Activated T-cell treated with anti-CD3 and anti-CD28 coated beads, Interleukin-2, amount 50 U/mL, for 48 hours (primary cell): ENCODE measurements around the gene OSBPL10.

Experiments
- DNase-seq, 2 experiments: peaks; one replicate each; pipeline ENCODE4 v3.0.0-alpha.2; 2020

Gene OSBPL10

DNA sequence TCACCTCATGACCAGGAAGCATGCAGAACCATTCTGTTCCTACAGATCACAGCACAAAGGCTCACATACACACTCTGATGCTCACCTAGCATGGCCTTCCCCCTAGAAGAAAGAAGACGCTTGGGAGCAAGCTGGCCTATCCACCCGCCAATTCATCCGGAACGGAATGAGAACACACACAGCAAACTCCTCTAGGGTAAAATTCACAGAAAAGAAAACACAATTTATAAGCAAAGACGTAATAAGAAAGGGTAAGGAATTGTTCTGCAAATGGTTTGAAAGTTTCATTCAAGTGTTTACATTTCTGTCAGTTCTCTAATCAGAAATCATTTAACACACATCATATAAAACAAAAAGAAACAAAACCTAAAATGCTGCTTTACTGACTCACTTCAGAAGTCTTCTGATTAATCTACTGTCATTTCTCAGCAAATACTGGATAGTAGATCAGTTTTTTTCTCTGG, 218.1 kb downstream of the OSBPL10 start:
- no peak for DNase-seq

DNA sequence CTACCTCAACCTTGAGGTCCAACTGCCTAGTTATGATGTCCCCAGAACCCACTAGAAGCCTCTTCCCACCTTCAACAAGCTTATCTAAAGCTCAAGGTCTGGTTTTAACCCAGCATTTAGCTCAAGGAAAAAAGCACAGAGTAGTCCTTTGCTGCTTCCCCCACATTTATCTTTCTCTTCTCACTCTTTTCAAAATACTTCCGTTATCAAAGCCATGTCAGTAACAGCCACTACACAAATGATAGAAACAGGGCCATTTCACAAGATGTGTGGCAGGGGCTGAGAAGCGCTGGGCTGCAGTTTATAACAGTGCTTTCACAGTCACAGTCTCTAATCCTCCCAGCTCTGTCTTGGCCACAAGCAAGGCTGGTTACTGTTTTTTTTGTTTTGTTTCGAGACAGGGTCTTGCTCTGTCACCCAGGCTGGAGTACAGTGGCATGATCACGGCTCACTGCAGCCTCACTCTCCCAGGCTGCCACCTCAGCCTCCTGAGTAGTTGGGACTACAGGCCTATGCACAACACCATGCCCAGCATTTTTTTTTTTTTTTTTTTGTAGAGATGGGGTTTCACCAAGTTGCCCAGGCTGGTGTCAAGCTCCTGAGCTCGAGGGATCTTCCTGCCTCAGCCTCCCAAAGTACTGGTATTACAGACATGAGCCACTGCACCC, 218.8 kb downstream of the OSBPL10 start:
- no peak for DNase-seq

DNA sequence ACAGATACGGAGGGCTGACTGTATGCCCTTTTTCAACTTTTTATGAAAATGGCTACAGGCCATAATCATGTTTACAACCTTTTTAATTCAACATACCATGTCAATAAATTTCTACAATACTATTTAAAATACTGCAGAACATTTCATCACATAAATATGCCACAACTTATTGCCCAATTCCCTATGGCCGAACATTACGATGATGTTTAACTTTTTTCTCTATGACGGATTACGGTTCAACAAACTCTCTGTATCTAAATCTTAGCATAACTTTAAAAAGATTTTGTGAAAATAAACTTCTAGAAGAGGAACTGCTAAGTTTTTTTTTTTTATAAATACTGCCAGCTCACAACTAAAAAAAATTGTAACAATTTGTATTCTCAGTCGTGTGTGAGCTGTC, 220.4 kb downstream of the OSBPL10 start:
- DNase-seq = no peak

DNA sequence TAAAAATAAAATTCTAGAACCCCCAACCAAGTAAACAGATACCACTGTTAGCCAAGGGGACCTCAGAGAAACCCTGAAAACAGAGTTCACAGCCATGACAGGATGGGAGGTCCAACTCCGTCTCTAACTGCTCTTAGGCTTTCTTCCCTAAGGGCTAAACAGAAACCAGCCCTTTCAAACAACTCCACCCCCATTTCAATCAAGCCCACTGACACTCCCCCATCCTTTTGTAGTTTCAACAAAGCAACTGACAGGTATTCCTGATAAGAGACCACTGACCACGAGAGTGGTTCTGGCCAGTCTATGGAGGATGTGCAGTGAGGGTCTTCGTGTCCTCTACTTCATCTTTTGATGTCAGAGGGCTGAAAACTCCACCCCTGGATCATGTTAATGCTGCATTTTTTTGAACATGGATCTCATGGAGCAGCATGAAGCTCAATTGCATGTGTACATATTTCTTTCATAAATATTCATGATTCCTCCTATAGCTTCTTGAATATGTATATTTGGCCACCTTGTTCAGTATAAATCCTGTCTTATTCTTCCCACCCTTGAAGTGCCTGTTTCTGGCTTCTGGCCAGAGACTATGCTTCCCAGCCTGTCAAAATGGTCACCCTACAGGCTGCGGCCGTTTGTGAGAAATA, 222.6 kb downstream of the OSBPL10 start:
- no peak for DNase-seq

DNA sequence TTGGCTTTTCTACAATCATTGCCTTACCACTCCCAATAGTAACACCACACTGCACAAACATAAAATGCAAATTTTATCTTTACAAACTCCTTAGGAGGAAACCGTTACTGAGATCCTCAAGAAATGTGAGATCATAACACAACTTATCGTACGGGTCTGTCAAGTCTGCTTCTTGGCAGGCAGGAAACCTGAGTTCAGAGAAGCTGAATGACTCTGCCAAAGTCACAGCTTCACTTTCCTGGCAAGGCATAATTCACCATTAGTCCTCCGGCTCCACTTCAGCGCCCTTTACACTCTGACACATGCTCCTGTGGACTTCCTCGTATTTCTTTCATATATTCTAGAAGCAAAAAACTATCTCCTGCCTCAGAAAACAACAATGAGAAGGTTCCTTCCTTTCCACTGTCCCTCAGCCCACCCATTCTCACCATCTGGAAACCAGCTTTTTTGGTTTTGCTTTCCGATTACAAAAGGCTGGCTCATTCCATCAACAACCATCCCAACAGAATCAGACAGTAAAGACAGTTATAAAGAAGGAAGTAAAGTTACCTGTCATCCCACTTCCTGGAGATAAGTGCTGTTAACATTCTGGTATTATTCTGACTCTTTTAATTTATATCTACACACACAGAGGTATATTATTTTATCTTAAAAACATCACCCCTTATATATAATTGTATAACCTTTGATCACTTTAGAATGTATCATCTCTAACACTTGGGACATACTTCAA, 225.0 kb downstream of the OSBPL10 start:
- peak; percentile 54 for DNase-seq

DNA sequence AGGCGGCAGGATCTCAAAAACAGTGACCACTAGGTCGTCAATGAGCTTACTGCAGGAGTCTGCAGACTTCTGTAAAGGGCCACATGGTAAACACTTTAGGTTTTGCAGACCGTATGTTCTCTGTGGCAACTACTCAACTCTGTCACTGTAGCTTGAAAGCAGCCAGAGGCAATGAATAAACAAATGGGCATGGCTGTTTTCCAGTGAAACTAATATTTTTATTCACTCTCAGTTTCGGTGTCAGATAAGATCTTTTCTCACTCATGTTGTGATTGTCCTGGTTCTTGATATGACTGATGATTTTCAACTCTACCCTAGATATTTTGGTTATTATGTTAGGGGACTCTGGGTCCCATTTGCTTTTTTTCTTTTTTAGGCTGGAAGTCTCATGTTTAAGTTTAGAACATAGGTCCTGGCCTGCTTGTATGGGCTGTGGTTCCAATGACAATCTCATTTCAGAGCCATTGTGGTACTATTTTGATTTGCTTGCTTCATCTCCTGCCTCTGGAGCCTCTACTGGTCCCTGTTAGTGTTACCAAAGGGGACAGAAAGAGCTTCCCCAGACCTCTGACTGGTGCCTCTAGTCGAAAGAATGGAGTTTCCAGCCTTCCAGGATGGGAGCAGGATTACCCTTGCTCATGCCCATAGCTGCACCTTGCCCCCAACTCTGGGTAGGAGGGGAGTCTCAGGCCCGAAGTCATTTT, 226.3 kb downstream of the OSBPL10 start:
- DNase-seq = peak in 1 of 2 experiments; percentile 29

DNA sequence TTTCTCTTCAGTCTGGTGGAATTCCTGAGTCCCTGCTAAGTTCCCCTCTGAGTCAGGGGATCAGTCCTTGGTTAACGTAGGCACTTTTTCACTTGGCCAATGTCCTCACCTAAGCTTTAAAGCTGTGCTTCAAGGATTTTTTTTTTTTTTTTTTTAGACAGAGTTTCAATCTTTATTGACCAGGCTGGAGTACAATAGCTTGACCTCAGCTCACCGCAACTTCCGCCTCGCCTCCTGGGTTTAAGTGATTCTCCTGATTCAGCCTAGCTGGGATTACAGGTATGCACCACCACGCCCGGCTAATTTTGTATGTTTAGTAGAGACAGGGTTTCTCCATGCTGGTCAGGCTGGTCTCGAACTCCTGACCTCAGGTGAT, 228.0 kb downstream of the OSBPL10 start:
- DNase-seq = no peak

DNA sequence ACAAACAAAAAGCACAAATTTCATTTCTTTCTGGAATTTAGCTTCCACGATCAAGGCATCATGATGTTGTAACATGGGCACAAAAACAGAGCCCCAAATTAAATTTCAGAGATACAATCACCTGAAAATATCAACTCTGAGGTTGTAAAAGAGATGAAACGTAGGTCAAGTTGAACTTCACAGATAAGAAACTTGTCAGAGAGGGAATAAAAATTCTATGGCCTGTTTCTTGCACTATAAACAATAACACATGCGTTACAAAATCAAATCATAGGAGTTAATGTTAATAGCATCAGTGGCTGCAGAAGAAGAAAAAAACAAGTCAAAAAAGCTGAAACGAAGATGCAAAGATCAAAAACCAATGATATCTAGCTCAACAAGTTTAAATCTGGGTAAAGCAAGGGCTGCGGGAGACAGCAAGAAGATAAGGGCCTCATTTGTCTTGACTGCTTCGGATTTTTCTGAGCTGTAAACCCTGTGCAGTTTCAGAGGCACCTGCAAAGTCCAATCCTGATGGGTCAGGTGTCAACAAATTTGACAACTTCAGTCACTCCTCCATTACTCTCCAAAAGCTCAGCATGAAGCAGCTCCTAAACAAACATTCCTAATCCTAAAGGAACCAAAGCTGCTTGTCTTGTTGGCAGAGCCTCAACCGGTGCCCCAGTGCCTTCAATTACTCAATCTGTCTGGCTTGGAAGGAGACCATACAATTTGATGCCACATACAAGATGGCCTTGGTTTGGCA, 228.6 kb downstream of the OSBPL10 start:
- DNase-seq = no peak

DNA sequence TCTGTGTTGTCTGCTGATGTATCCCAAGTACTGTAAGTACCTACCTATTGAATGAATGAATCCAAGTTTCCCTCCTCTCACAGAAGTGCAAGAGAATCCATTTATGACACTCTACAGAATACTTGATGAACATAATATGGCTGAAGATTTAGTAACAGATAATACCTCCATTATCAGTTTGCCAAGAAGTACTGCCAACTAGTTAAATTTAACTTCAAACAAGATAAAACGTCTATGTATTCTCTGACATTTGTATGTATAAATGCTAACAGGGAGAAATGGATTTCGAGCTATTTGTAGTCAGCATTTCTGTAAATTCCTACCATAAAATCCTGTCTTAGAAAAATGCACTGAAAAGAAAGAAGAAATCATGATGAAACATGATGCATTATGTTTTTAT, 230.7 kb downstream of the OSBPL10 start:
- DNase-seq = no peak

DNA sequence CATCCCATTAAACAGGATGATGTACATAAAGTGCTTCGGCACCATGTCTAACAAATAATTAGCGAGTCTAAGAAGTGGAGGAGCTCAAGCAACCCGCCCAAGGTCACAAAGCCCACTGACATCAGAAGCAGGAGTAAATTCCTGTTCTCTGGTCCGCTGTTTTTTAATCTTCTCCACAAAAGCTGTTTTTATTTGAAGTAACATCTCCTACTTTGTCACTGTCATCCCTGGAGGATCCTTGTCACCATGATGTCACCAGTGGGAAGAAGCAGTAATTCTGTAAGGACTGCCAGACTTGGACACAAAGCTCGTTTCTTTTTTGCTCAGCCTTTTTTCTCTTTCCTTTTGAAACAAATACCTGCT, 232.1 kb downstream of the OSBPL10 start:
- DNase-seq = no peak

DNA sequence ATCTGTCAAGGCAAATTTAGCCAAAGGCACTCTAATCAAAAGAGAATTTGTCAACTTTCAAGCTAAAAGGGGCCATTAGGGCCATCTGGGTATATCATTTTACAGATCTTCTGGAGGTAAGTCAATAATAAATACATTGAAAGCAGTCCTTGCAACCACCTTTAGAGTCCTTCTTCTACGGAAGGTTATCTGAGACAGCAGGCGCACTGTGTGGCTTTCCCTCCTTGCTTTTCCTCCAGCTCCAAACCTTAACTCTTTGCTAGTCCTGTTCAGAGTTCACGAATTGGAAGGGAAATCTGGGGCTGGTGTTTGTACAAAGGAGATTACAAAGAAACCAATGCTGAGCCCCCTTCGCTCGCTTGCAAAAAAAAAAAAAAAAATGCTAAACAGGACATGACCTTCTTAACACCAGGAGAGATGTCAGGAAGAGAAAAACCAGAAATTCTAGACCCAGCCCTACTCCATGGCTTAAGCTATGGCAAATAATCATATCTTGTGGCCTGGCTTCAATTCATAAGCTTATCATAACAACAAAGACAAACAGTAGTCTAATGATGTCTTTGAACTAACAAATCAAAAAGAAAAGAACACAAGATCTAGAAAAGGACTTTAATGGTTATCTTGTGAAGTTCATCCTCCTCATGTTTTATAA, 232.7 kb downstream of the OSBPL10 start:
- DNase-seq = no peak

DNA sequence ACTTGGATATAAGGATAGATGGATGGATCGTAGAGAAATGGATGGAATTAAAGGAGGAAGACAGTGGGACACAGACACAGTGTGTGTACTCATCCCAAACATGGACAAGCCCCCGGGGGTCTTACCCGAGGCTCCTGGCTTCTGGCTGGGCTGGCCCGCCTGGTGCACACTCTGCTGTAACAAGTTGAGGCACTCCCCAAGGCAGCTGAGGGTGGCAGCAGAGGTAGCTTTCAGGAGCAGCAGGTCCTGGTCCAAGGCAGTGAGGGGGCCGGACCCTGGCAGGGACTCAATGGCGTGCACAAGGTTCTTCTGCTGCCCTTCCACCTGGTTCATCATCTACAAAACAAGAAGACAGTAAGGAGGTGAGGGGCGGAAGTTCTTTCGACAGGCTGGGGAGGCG, 233.3 kb downstream of the OSBPL10 start:
- DNase-seq = no peak

DNA sequence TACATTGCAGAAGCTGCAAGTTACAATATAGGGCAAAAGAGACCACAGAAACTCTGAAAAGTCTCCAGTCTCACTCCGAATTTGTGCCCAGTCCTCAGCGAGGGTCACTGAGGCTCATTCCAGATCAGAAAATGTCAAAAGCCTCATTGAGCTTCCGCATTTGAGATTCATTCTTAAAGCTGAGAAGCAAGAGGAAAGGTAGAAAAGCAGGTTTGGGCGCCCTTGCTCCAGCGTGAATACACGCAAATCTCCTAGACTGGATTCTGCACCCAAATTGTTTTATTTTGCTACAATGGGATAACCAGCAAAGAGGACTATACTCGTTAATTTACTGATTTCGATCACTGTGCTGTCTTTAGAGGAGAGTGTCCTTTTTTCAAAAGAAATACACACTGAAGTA, 236.1 kb downstream of the OSBPL10 start:
- no peak for DNase-seq

DNA sequence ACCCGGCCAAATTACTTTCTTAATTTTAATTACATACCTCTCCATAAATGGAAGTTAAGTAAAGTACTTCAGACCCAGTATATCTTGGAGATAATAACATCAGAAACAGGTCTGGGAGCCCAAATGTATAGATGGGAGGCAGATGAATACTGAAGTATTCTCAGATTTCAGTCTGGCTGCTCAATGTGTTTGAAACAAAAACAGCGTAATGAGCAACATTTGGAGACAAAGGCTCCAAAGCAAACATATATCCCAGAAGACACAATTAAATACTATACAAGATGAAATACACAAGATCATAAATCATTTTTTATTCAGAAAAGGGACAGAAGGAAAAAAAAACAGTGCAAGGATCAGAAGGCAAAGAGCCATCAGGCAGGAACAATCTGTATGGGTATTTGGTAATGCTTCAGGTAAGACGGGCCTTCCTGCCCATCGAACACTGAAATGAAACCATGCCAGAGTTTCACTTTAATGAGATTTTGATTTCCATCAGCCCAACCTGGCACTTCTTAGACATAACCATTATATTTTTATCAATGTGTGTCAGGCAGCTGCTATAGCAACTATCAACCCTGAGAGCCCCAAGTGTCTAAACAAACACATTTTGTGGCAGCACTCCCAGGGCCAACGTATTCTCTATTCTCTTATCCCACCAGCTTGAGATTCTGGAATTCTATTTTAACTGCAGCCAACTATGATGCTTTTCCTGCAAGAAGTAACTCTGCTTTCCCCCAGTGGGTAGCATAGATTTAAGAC, 237.6 kb downstream of the OSBPL10 start:
- DNase-seq = no peak

DNA sequence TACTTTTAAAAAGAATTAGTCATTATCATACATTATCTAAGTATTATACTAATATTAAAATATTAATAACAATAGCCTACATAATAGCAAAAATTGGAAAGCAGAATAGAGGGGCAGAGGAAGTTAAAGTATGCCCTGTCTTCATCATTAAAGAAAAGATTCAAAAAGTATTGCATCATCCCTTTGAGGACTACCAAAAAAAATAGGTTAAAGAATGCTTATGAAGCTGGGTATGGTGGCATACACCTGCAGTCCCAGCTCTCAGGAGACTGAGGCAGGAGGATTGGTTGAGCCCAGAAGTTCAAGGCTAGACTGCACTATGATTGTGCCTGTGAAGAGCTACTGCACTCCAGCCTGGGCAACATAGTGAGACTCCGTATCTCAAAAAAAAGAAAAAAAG, 240.7 kb downstream of the OSBPL10 start:
- no peak for DNase-seq

DNA sequence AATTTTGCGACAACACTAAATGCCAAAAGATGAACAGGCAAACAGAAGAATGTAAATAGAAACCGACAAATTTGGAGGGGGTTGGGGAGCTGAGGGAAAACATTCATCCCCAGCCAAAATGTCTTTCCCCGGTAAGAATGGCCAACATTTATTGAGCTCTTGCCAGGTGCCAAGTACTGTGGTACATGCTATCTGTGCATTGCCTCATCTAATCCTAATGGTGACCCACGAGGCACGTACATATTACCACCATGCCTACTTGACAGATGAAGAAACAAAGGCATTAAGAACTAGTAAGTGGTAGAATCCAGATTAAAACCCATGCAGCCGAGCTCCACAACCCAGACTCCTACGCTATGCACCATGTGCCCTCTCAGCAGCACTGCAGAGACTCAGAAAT, 242.7 kb downstream of the OSBPL10 start:
- no peak for DNase-seq

DNA sequence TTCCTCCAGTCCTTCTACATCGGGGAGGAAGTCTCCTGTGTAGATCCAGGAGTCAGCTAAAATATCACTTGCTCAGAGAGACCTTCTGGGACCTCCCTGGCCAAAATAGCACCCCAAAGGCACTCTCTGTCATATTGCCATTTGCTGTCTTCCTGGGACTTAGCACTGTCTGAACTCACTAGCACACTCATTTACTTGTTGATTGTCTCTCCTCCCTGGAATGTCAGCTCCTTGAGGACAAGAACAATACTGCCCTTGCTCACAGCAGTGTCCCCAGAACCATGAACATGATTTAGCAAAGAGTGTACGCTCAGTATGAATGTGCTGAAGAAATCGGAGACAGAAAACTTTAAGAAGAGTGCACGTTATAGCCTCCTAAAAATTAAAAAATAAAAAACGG, 245.4 kb downstream of the OSBPL10 start:
- no peak for DNase-seq

DNA sequence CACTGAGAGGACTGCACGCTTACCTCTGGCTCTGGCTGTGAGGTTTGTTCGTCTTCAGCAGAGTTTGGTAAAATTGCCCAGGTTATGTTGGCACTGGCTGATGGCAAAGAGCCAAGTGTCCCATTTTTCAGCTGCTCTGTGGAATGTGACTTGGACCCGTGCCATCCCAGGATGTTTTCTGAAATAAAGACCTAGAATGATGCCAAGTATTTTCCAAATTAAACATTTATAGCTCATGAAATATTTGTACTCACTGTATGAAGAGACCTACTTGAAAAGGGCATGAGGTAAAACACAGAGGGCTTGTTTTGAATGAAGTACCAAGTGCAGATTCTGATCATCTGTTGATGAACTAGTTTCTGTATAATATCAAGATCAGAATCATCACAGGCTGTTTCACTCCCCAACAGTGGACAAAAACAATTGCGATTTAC, 247.8 kb downstream of the OSBPL10 start:
- no peak for DNase-seq

DNA sequence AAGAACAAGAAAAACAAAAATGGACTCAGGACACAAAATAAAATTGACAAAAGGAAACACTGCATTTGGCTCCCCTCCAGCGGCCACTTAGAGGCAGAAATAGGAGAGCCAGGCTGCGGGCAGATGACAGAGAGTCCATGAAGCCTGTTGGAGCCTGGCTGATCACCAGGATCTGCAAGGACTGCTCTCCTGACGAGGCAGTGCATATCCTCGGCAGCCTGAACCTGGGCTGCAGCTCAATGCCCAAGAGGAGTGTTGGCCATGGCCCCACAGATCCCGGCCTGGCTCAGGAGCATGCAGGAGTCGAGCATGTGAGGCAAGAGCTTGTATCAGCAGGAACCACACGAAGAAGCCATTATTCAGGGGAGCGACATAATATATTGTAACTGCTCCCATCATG, 248.5 kb downstream of the OSBPL10 start:
- DNase-seq = no peak

DNA sequence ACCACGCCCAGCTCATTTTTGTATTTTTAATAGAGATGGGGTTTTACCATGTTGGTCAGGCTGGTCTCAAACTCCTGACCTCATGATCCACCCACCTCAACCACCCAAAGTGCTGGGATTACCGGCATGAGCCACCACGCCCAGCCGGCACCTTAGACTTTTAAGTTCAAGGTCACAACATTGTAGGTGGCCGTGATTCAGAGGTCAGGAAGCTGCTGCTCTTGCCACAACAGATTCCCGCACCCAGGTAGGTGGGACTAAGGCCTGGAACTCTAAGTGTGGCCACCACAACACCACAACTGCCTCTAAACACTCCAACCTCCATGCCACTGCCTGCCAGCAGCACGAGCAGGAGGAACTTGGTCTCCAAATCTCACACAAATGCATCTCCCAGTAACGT, 251.5 kb downstream of the OSBPL10 start:
- no peak for DNase-seq

DNA sequence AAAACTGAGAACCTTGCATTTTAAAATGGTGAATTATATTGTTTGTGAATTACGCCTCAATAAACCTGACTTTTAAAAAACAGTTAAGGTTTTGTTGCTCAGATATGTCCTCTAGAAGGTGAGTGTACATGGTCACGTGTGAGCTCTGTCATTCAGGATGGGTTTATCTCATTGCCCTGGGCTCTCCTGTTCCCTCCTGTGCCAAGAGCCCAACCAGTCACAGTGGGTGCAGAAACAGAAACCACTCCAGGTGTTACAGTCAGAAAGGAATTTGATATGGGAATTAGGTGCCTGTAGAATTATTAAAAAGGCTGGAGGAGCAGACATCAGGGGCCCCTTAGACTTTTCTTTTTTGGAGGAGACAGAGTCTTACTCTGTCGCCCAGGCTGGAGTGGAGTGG, 252.0 kb downstream of the OSBPL10 start:
- no peak for DNase-seq

DNA sequence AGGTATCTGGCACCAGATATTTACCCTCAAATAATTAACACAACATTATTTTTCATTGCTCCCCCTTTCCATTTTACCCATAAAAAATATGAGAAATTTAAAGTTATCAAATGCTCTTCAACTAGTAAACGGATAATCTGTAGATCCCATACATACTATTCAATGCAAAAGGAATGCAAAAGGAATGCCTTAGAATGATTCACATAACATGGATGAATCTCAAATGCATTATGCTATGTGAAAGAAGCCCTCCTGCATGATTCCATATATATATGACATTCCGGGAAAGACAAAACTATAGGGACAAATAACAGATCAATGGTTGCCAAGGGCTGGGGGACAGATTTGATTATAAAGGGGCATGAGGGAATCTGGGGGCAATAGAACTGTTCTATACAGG, 252.7 kb downstream of the OSBPL10 start:
- DNase-seq = no peak
